Measurements from ENCODE around the gene PIP5K1B.

PIP5K1B gene

DNA sequence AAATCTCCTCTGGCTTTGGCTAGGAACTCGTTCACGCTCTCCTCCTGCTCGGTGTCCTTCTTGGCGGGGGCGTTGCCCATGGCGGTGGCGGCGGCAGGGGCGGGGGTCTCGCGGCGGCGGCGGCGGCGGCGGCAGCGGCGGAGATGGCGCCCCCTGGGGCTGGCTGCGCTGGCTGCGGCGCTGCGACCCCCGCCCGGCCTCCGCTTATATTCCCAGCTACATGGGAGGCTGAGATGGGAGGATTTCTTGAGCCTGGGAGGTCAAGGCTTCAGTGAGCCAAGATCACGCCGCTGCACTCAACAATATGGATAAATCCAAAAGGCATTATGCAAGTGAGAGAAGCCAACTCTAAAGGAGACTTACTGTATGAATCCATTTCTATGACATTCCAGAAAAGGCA is 309.0 kb downstream of the PIP5K1B start, which contains the start of gene PRKACG:
Gene PRKACG (minus strand): TSS at position 101 of the 400 bp plus-strand sequence. CDS start 21 bp downstream, at position 80.
- TF ChIP-seq, protein P1, sequence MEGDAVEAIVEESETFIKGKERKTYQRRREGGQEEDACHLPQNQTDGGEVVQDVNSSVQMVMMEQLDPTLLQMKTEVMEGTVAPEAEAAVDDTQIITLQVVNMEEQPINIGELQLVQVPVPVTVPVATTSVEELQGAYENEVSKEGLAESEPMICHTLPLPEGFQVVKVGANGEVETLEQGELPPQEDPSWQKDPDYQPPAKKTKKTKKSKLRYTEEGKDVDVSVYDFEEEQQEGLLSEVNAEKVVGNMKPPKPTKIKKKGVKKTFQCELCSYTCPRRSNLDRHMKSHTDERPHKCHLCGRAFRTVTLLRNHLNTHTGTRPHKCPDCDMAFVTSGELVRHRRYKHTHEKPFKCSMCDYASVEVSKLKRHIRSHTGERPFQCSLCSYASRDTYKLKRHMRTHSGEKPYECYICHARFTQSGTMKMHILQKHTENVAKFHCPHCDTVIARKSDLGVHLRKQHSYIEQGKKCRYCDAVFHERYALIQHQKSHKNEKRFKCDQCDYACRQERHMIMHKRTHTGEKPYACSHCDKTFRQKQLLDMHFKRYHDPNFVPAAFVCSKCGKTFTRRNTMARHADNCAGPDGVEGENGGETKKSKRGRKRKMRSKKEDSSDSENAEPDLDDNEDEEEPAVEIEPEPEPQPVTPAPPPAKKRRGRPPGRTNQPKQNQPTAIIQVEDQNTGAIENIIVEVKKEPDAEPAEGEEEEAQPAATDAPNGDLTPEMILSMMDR (IDR thresholded peaks at IDR 0.05; ENCODE audit: low read depth, low read length) = no peak
- H3K4me3 ChIP-seq (ENCODE audit: low read depth, low read length) = no peak within 1 kb of the TSS

DNA sequence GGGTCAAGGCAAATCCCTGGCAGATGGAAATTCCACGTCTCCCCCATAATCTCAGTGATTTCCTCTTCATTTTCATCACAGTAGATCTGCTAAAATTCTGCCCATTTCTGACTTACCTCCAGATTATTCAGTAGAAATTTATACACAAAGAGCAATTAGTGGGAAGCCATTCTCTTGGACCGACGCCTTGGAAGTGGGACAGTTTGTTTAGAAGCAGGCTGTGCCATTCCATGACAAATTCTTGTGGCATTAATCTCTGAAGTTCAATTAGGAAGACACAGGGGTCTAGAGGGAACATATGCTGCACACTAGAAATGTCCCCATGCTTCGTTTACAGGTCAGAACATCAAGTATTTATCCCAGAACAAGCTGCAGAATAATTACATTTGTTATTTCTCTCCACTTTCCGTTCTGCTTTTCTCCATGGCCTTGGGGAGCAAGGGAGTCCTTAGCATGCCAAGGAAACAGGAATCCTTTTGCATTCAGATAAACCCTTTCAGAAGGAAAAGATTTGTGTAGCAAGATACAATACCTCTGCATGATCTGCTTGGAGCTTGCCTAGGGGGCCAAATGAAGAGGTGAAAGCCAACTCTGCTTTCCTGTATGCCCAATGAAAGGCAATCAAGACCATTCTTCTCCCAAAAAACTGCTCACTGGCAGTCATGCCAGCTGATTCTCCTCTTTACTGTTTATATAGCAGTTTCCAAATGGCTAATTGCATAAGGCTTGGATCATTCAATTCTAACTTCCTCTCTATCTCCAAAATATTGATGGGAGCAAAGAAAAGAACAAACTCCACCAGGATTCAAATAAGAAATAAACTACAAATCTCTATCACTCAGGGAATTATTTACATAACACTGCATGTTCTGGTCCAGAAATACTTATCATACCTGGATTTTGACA is 311.4 kb downstream of the PIP5K1B start:
- no peak overlapping the region for H3K4me3 ChIP-seq (ENCODE audit: low read depth, low read length)
- TF ChIP-seq, protein P1 (IDR thresholded peaks at IDR 0.05; ENCODE audit: low read depth, low read length) = no peak

DNA sequence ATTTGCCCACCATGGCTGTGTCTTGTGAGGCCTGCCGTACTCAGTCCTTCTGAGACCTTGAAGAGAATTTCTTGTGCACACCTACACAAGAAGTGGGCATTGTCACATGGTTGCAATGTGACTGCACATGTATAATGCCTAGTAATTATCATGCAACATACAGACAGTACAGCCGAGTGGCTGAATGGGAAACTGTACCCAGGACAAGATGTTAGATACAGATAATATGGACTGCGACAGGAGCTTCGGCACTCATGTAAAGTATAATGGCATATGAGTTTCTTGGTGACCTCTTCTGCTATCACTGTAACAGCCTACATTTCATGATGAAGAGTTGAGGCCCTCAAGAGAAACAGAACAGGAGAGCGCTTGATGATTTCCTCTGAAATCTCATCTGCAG is 313.7 kb downstream of the PIP5K1B start:
- H3K4me3 ChIP-seq (ENCODE audit: low read depth, low read length) = no peak overlapping the region
- TF ChIP-seq, protein P1 (IDR thresholded peaks at IDR 0.05; ENCODE audit: low read depth, low read length) = no peak

DNA sequence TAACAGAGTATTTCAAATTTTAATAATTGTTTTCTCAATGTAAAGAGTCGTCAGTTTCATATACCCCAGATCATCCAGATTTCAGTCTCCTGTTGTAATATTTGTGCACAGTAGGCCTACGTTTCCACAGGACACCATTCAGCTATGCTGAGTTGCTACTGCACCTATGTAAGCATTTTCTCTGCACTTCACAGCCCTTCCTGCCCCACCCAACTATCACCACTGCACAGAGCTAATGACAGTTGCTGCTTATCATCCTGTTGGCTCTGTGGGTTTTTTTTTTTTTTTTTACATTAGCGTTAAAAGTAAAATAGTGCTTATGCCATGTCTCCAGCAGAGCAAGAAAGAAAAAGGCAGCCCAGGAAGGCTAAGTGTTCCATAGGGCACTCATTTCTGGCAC is 314.8 kb downstream of the PIP5K1B start:
- no peak overlapping the region for H3K4me3 ChIP-seq (ENCODE audit: low read depth, low read length)
- TF ChIP-seq, protein P1 (IDR thresholded peaks at IDR 0.05; ENCODE audit: low read depth, low read length) = no peak

DNA sequence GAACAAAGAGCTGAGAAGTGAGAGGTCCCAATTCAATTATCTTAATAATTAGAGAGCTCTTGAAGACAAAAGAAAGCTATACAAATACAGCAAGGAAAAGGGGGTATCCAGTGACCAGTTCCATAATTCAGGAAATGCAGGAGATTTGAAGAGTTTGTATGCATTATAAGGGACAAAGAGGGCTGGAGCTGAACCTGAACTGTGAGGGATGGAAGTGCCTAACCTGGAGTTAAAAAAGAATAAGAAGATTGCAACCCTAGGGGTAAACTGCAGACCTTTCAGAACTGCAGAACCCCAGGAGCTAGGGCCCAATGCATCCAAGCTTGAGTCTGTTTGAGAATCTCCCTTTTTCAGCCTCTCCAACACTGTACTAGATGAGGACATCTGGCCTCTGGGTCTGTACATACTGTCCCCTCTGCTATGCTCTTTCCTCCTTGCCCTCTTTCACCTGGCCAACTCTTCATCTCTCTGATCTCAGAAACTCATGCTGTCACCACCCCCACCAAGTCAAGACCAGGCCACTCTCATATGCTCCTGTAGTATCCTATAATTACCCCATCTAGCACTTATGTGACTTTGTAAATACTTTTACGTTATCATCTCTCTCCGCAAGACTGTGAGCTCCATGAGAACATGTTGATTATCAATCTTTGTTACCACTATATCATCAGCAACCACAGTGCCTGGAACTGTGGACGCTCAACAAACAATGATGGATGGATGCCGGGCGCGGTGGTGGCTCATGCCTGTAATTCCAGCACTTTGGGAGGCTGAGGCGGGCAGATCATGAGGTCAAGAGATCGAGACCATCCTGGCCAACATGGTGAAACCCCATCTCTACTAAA is 315.5 kb downstream of the PIP5K1B start:
- TF ChIP-seq, protein P1 (IDR thresholded peaks at IDR 0.05; ENCODE audit: low read depth, low read length) = no peak
- H3K4me3 ChIP-seq (ENCODE audit: low read depth, low read length) = no peak overlapping the region

DNA sequence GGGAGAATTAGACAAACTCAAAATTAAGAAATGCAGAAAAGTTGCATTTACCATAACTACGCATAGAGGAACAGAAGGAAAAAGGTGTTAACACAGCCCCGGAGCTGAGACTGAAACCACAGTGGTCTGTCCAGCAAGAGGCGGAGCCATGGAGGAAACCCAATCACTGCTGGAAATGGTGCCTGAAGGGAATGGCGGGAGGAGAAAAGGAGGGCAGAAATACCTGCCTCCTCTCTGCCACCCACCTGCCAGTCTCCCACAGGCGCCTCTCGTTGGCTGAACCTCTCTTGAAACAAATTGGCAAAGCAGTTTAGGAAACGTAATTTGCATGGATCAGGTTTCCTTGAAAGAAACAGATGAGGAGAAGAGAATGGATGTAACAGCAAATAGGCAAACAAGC is 318.6 kb downstream of the PIP5K1B start:
- TF ChIP-seq, protein P1 (IDR thresholded peaks at IDR 0.05; ENCODE audit: low read depth, low read length) = no peak
- no peak overlapping the region for H3K4me3 ChIP-seq (ENCODE audit: low read depth, low read length)
